Pancreas (tissue), 10 donors: Measurements from ENCODE around the gene ARID3A. TPM values are rescaled to one million over a fixed set of nuclear protein-coding genes. Genes with fewer than 3 reads are reported as not detected.
A peak's percentile ranks its signal among the peaks of the same experiment; 100 is the strongest.

Experiments used
- ATAC-seq, 4 donors: fragments of 200-7000 bp; cut with Tn5 transposase; one replicate each; pipeline versions ENCODE4 v1.8.0 to v1.9.1; 2020; ENCODE audit warnings: mild to moderate bottlenecking in 4 of 4, moderate library complexity in 4 of 4
- DNase-seq, 6 donors: peaks; one replicate each; pipeline ENCODE4 v3.0.0-alpha.2; 2020
- FAIRE-seq: peaks from 2 replicates; lab custom pipeline; 2012; peaks lifted over from hg19 to GRCh38; lab: Jason Lieb, UNC
- H3K27ac ChIP-seq, 4 donors: fragments of 200-600 bp; sonication (generic); 1 replicate in 3 of 4; 2 replicates in 1 of 4; pipeline versions ENCODE4 v1.5.0 to v1.8.0; 2020
- H3K27me3 ChIP-seq, 4 donors: fragments of 200-600 bp; one replicate each; pipeline ENCODE4 v1.8.0; 2021
- H3K36me3 ChIP-seq, 3 donors: fragments of 200-600 bp; sonication (generic) in 1 of 3; one replicate each; pipeline versions ENCODE4 v1.5.0 to v1.8.0; 2020 to 2021
- H3K4me1 ChIP-seq, 3 donors: fragments of 200-600 bp; one replicate each; pipeline ENCODE4 v1.8.0; 2021
- H3K4me3 ChIP-seq, 4 donors: fragments of 200-600 bp; sonication (generic) in 2 of 4; one replicate each; pipeline versions ENCODE4 v1.5.0 to v1.8.0; 2020 to 2021
- H3K9me3 ChIP-seq, 4 donors: fragments of 200-600 bp; one replicate each; pipeline ENCODE4 v1.8.0; 2021
- WGBS, 2 donors: extraction: QIAGEN DNeasy Blood & Tissue Kit; methylation state at CpG; one replicate each; pipeline ENCODE4 v1.1.7; 2013; 5-methylcytosine and 5-hydroxymethylcytosine counted together
- intact Hi-C, 3 donors: fragments of 100-400 bp; cut with DNase I; formaldehyde crosslinking; loops; one replicate each; pipeline versions ENCODE4 v1.11.1 to v1.14.2; 2022
- polyA plus RNA-seq, 2 donors: library from polyadenylated mRNA; stranded (reverse); fragments of 200-250 nt; gene quantifications; one replicate each; pipeline ENCODE4 v1.2.3, GENCODE V29; 2013
- total RNA-seq, 6 donors: library from RNA; stranded (reverse); fragmentation: NEBNext Ultra II Directional in 4 of 6; extraction: Animal tissue kit (Norgen Biotek cat#: 25700) in 4 of 6; gene quantifications; one replicate each; pipeline versions ENCODE4 v1.2.1 to v1.2.4, GENCODE V29; 2021 to 2023
- TF ChIP-seq, protein P1 (sequence below), 4 donors: fragments of 200-600 bp; sonication (generic) in 3 of 4; IDR thresholded peaks; one replicate each; pipeline versions ENCODE4 v1.5.0 to v1.8.0; 2021; ENCODE audit warnings: antibody characterized with exemption in 4 of 4
- donor health status: healthy with polysubstance abuse.
- donor health status: DM: no; HTN: no; CAD: no; lungs with moderate emphysema.
- donor health status: DM: no; HTN: no; CAD: no.
- donor health status: control.
- donor health status: control.
- donor health status: Bipolar disorder and iron deficiency.
- donor health status: DM: yes; HTN: yes; CAD: no.
- donor health status: DM: no; HTN: no; CAD: no.
- donor health status: DM: no; HTN: no; CAD: no.
- donor health status: DM: yes; HTN: yes; CAD: no.

Gene ARID3A
- total and polyA plus RNA-seq, 8 donors, result 4.6 to 8.5 (median 7.1) TPM

GRCh38 chr19:917323-918151 is 8.3 kb upstream of the ARID3A start, which contains the start of gene KISS1R:
Gene KISS1R, plus strand, starts transcription at chr19:917333. Its CDS starts 170 bp downstream, at chr19:917503.
- Histone ChIP-seq H3K27ac (no peak within 1 kb of the TSS), H3K36me3 (no peaks in the 10 kb centered on the region), H3K4me1 (peaks cover 8 to 15% (median 15%) of the 10 kb centered on the region in 3 donors), H3K27me3 (peaks cover 0 to 10% (median 2%) of the 10 kb centered on the region in 4 donors), H3K9me3 (no peaks in the 10 kb centered on the region), H3K4me3 (peak within 1 kb of the TSS; percentile 7 to 47 (median 20))
- intact Hi-C loops, result loop anchor here in 1 of 3 donors (5.0 kb wide), 1 partner anchor 50 kb away; no protein-coding TSS in a partner anchor
- ATAC-seq (peak in 3 of 4 donors; percentile 8 to 29 (median 15)), FAIRE-seq (no peak), DNase-seq (peak in 4 of 6 donors; percentile 45 to 81 (median 64))
- WGBS, 2 donors, result 1% methylated on average over 76 to 87 of the region's 87 CpGs
- TF ChIP-seq, protein P1, sequence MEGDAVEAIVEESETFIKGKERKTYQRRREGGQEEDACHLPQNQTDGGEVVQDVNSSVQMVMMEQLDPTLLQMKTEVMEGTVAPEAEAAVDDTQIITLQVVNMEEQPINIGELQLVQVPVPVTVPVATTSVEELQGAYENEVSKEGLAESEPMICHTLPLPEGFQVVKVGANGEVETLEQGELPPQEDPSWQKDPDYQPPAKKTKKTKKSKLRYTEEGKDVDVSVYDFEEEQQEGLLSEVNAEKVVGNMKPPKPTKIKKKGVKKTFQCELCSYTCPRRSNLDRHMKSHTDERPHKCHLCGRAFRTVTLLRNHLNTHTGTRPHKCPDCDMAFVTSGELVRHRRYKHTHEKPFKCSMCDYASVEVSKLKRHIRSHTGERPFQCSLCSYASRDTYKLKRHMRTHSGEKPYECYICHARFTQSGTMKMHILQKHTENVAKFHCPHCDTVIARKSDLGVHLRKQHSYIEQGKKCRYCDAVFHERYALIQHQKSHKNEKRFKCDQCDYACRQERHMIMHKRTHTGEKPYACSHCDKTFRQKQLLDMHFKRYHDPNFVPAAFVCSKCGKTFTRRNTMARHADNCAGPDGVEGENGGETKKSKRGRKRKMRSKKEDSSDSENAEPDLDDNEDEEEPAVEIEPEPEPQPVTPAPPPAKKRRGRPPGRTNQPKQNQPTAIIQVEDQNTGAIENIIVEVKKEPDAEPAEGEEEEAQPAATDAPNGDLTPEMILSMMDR (IDR thresholded peaks at IDR 0.05), result peak in 3 of 4 donors; percentile 14 to 17 (median 16)

DNA sequence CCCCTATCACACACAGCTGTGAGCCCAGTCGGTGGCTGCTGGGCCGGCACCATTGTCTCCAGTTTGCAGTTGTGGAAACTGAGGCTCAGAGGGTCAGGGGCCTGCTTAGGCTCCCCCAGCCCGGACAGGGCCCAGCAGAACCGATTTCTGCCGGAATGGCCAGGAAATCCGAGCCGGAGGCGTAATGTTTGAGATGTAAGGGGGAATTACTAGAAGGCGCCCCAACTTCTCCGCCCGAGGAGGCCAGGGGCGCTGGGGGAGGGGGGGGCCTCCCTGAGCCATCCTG is 7.7 kb upstream of the ARID3A start:
- no peaks in the 10 kb centered on the region for H3K9me3 ChIP-seq
- TF ChIP-seq, protein P1 (IDR thresholded peaks at IDR 0.05), result no peak
- 5 to 10% methylated on average over 12 of the region's 12 CpGs for WGBS, 2 donors
- FAIRE-seq (no peak), DNase-seq (no peak), ATAC-seq (no peak)
- H3K4me3 ChIP-seq, result peak overlapping the region in 1 of 4 donors; percentile 47
- no peak overlapping the region for H3K27ac ChIP-seq
- peaks cover 8 to 15% (median 15%) of the 10 kb centered on the region in 3 donors for H3K4me1 ChIP-seq
- H3K27me3 ChIP-seq, result peaks cover 0 to 10% (median 2%) of the 10 kb centered on the region in 4 donors
- intact Hi-C loops, result loop anchor here in 1 of 3 donors (5.0 kb wide), 1 partner anchor 51 kb away; no protein-coding TSS in a partner anchor
- H3K36me3 ChIP-seq, result no peaks in the 10 kb centered on the region

DNA sequence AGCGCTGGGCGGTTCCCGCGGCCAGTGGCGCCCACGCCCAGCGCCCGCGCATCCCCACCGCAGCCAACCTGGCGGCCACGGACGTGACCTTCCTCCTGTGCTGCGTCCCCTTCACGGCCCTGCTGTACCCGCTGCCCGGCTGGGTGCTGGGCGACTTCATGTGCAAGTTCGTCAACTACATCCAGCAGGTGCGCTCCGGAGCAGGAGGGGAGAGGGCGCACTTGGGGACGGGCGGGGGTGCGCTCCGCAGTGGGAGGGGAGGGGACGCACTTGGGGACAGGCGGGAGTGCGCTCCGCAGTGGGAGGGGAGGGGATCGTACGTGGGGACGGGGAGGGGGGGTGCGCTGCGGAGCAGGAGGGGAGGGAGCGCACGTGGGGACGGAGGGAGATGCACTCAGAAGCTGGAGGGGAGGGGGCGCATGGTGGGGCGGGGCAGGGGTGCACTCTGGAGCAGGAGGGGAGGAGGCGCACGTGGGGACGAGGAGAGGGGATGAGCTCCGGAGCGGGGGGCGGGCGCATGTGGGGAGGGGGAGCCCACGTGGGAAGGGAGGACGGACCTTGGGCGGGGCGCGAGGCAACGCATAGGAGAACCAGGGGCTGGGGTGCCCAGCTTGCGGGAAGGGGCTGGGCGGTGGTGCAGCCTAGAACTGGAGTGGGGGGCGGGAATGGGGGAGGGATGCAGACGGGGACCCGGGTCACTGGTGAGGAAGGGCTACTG is 7.2 kb upstream of the ARID3A start:
- Histone ChIP-seq H3K4me1 (peaks cover 8 to 15% (median 14%) of the 10 kb centered on the region in 3 donors), H3K9me3 (no peaks in the 10 kb centered on the region), H3K27ac (no peak overlapping the region), H3K36me3 (no peaks in the 10 kb centered on the region), H3K4me3 (no peak overlapping the region), H3K27me3 (peaks cover 0 to 10% (median 2%) of the 10 kb centered on the region in 4 donors)
- TF ChIP-seq, protein P1 (IDR thresholded peaks at IDR 0.05), result no peak
- FAIRE-seq (no peak), DNase-seq (peak in 2 of 6 donors; percentile 46 to 85), ATAC-seq (no peak)
- 2 to 4% methylated on average over 47 to 58 of the region's 58 CpGs for WGBS, 2 donors
- intact Hi-C loops, result loop anchor here in 1 of 3 donors (5.0 kb wide), 1 partner anchor 51 kb away; no protein-coding TSS in a partner anchor

GRCh38 chr19:919199-920050 is 6.4 kb upstream of the ARID3A start:
- ATAC-seq, result peak in 3 of 4 donors; percentile 23 to 36 (median 32)
- TF ChIP-seq, protein P1 (IDR thresholded peaks at IDR 0.05), result no peak
- 10% methylated on average over 65 to 68 of the region's 68 CpGs for WGBS, 2 donors
- peak in 2 of 6 donors; percentile 48 to 83 for DNase-seq
- peaks cover 8 to 15% (median 13%) of the 10 kb centered on the region in 3 donors for H3K4me1 ChIP-seq
- H3K9me3 ChIP-seq, result no peaks in the 10 kb centered on the region
- H3K36me3 ChIP-seq, result no peaks in the 10 kb centered on the region
- H3K4me3 ChIP-seq, result peak overlapping the region in 1 of 4 donors; percentile 31
- H3K27ac ChIP-seq, result no peak overlapping the region
- H3K27me3 ChIP-seq, result peaks cover 0 to 10% (median 2%) of the 10 kb centered on the region in 4 donors
- no peak for FAIRE-seq
- intact Hi-C loops, result loop anchor here in 2 of 3 donors (2.0 to 10.0 kb wide), 4 partner anchors 52 to 149 kb away; partner anchors contain the start of gene WDR18 (in 1 of the 2)
